ENCODE data around the gene KCNQ5. TPM values are rescaled to one million over a fixed set of nuclear protein-coding genes. Genes with fewer than 3 reads are reported as not detected.

KCNQ5 gene
- total RNA-seq, 1 donor from 2014 or later = not detected

DNA sequence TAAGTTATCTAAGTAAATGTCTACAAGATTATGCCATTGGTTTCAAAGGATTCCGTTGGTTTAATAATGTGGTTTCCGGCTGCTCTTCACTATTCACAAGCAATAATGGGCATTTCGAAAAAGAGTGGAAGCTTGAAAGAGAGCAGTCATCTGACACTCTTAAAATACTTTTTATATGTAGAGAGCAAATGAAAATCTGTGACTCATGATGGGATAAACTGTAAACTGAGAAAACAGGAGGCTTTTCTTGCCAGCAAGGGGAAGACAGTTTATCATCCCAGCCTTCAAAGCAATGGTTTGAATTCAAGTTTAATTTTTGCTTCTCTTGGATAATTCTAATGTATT, 457.7 kb downstream of the KCNQ5 start:
- TF ChIP-seq EZH2 (IDR thresholded peaks at IDR 0.05) (no peak), CTCF (IDR thresholded peaks at IDR 0.05) (no peak), EZH2phosphoT487 (IDR thresholded peaks at IDR 0.05) (no peak)
- no peaks in the 10 kb centered on the region for H3K36me3 Mint-ChIP-seq
- Histone ChIP-seq H3K79me2 (ENCODE audit: low read depth) (no peaks in the 10 kb centered on the region), H3K27me3 (no peaks in the 10 kb centered on the region), H3K4me2 (no peak overlapping the region), H3K9me3 (ENCODE audit: low read depth) (no peaks in the 10 kb centered on the region), H3K9ac (no peak overlapping the region), H3F3A (ENCODE audit: low read depth) (no peaks in the 10 kb centered on the region), H4K20me1 (ENCODE audit: low read depth) (no peaks in the 10 kb centered on the region), H3K36me3 (no peaks in the 10 kb centered on the region), H3K4me3 (no peak overlapping the region), H3K4me1 (no peaks in the 10 kb centered on the region), H3K27ac (no peak overlapping the region), H2AFZ (replicated peaks) (no peak overlapping the region)
- H3K27ac Mint-ChIP-seq = no peak overlapping the region
- no peaks in the 10 kb centered on the region for H3K9me3 Mint-ChIP-seq
- no peaks in the 10 kb centered on the region for H3K27me3 Mint-ChIP-seq (ENCODE audit: insufficient read depth, low read depth)
- H3K4me3 Mint-ChIP-seq = no peak overlapping the region
- DNase-seq (ENCODE audit: low spot score) = no peak
- peaks cover 24% of the 10 kb centered on the region for H3K4me1 Mint-ChIP-seq

DNA sequence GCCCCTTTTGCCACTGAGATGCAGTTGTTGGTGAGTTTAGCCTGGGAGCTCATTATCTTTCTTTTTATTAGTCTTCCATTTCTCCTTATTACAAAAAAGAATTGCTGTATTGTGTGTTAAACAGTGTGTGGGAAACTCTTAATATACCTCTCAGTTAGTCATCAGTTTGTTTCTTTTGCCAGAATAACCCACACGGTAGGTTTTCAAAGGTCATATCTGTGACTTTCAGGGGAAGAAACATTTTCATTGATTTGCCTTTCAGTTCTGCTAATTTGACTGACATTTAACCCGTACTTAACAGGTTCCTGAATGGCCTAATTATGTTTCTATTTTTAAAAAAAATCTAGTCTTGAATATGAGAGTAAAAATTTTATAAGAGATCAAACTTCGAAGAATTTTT, 458.1 kb downstream of the KCNQ5 start:
- peaks cover 28% of the 10 kb centered on the region for H3K4me1 Mint-ChIP-seq

DNA sequence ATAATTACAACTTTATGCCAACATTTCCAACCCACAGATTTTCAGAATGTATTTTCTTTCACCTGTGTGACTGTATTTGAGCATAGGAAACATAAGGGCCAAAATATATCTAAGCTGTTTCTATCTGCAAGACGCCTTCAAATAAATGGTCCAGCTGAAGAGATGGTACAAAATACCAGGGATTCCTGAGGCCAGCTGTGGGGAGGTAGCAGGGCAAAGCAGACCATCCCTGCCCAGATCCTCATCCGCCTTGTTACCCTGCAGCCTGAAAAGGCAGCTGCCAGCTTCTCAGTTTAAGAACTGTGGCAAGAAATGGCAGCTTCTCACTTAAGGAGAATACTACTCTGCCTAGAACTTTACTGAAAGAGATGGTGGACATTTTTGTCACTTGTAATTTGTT, 460.1 kb downstream of the KCNQ5 start:
- Histone ChIP-seq H3K4me1 (peaks cover 18% of the 10 kb centered on the region), H3K9ac (no peak overlapping the region), H4K20me1 (ENCODE audit: low read depth) (no peaks in the 10 kb centered on the region), H3K36me3 (no peaks in the 10 kb centered on the region), H3K4me3 (no peak overlapping the region), H3K27ac (no peak overlapping the region), H3K9me3 (ENCODE audit: low read depth) (no peaks in the 10 kb centered on the region), H2AFZ (replicated peaks) (no peak overlapping the region), H3K27me3 (no peaks in the 10 kb centered on the region), H3K4me2 (no peak overlapping the region), H3K79me2 (ENCODE audit: low read depth) (no peaks in the 10 kb centered on the region), H3F3A (ENCODE audit: low read depth) (peaks cover 18% of the 10 kb centered on the region)
- Mint-ChIP-seq H3K36me3 (no peaks in the 10 kb centered on the region), H3K4me1 (peaks cover 27% of the 10 kb centered on the region), H3K27ac (no peak overlapping the region), H3K4me3 (no peak overlapping the region), H3K9me3 (no peaks in the 10 kb centered on the region), H3K27me3 (ENCODE audit: insufficient read depth, low read depth) (no peaks in the 10 kb centered on the region)
- TF ChIP-seq EZH2 (IDR thresholded peaks at IDR 0.05) = no peak
- TF ChIP-seq CTCF (IDR thresholded peaks at IDR 0.05) = no peak
- no peak for TF ChIP-seq EZH2phosphoT487 (IDR thresholded peaks at IDR 0.05)
- peak; percentile 23 for DNase-seq (ENCODE audit: low spot score)

More for the DNA sequence above, 458.1 kb downstream of the KCNQ5 start:
- H3K4me3 Mint-ChIP-seq = no peak overlapping the region
- H3K9me3 ChIP-seq (ENCODE audit: low read depth) = no peaks in the 10 kb centered on the region
- H3K27me3 ChIP-seq = no peaks in the 10 kb centered on the region
- H2AFZ ChIP-seq (replicated peaks) = no peak overlapping the region
- H3F3A ChIP-seq (ENCODE audit: low read depth) = peaks cover 3% of the 10 kb centered on the region
- no peaks in the 10 kb centered on the region for H3K27me3 Mint-ChIP-seq (ENCODE audit: insufficient read depth, low read depth)
- no peaks in the 10 kb centered on the region for H4K20me1 ChIP-seq (ENCODE audit: low read depth)
- TF ChIP-seq EZH2phosphoT487 (IDR thresholded peaks at IDR 0.05) = no peak
- TF ChIP-seq CTCF (IDR thresholded peaks at IDR 0.05) = no peak
- no peak overlapping the region for H3K4me3 ChIP-seq
- H3K9ac ChIP-seq = no peak overlapping the region
- DNase-seq (ENCODE audit: low spot score) = no peak
- H3K4me2 ChIP-seq = no peak overlapping the region
- H3K36me3 ChIP-seq = no peaks in the 10 kb centered on the region
- no peaks in the 10 kb centered on the region for H3K79me2 ChIP-seq (ENCODE audit: low read depth)
- no peaks in the 10 kb centered on the region for H3K9me3 Mint-ChIP-seq
- H3K27ac Mint-ChIP-seq = no peak overlapping the region
- H3K27ac ChIP-seq = no peak overlapping the region
- H3K4me1 ChIP-seq = peaks cover 2% of the 10 kb centered on the region
- no peaks in the 10 kb centered on the region for H3K36me3 Mint-ChIP-seq

DNA sequence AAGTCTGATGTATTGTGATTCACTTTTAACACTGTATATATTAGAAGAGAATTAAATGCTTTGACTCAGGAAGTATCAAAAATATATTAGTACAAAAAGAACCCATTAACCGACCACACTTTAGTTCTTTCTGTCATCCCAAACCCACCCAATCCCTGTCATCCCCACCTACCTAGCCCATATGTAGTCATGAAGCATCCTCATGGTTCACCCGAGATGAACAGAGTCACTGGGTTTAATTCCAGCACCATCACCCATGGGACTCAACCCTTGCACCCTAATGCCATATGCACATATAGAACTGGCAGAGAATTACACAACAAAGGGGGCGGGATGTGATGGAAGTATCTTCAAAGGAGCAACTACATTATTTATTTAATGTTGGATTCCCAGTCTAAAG, 462.0 kb downstream of the KCNQ5 start:
- H2AFZ ChIP-seq (replicated peaks) = no peak overlapping the region
- H3K27ac Mint-ChIP-seq = no peak overlapping the region
- TF ChIP-seq CTCF (IDR thresholded peaks at IDR 0.05) = no peak
- TF ChIP-seq EZH2phosphoT487 (IDR thresholded peaks at IDR 0.05) = no peak
- no peak for TF ChIP-seq EZH2 (IDR thresholded peaks at IDR 0.05)

More for the DNA sequence above, 462.0 kb downstream of the KCNQ5 start:
- Histone ChIP-seq H3K27ac (no peak overlapping the region), H3K9ac (no peak overlapping the region), H3F3A (ENCODE audit: low read depth) (peaks cover 18% of the 10 kb centered on the region), H3K4me3 (no peak overlapping the region), H3K79me2 (ENCODE audit: low read depth) (no peaks in the 10 kb centered on the region), H3K4me1 (peaks cover 18% of the 10 kb centered on the region), H3K4me2 (no peak overlapping the region), H3K9me3 (ENCODE audit: low read depth) (no peaks in the 10 kb centered on the region), H4K20me1 (ENCODE audit: low read depth) (no peaks in the 10 kb centered on the region), H3K27me3 (no peaks in the 10 kb centered on the region), H3K36me3 (no peaks in the 10 kb centered on the region)
- Mint-ChIP-seq H3K9me3 (no peaks in the 10 kb centered on the region), H3K36me3 (no peaks in the 10 kb centered on the region), H3K4me1 (peaks cover 23% of the 10 kb centered on the region), H3K4me3 (no peak overlapping the region), H3K27me3 (ENCODE audit: insufficient read depth, low read depth) (no peaks in the 10 kb centered on the region)
- DNase-seq (ENCODE audit: low spot score) = no peak
